Trophoblast cell (in vitro differentiated cells and primary cell): Measurements from ENCODE around the gene SNUPN.

Experiments
- DNase-seq, 2 donors: peaks; one replicate each; pipeline ENCODE4 v3.0.0-alpha.2; 2016
- H2AFZ ChIP-seq: 2 replicates; pipeline ENCODE4 v1.6.1; 2013; ENCODE audit warnings: low read length, moderate library complexity, mild to moderate bottlenecking; ENCODE audit not compliant: insufficient read depth, poor library complexity
- H2AK5ac ChIP-seq: 2 replicates; pipeline ENCODE4 v1.6.1; 2013; ENCODE audit warnings: mild to moderate bottlenecking, low read length
- H2BK120ac ChIP-seq: 2 replicates; pipeline ENCODE4 v1.6.1; 2013; ENCODE audit warnings: low read length, mild to moderate bottlenecking, moderate library complexity; ENCODE audit not compliant: insufficient read depth, poor library complexity
- H2BK12ac ChIP-seq: 2 replicates; pipeline ENCODE4 v1.6.1; 2013; ENCODE audit warnings: mild to moderate bottlenecking, low read length, moderate library complexity
- H2BK5ac ChIP-seq: 2 replicates; pipeline ENCODE4 v1.6.1; 2013; ENCODE audit warnings: low read length, low read depth, moderate library complexity, mild to moderate bottlenecking; ENCODE audit not compliant: poor library complexity
- H3K14ac ChIP-seq: 2 replicates; pipeline ENCODE4 v1.6.1; 2013; ENCODE audit warnings: mild to moderate bottlenecking, low read length
- H3K18ac ChIP-seq: 2 replicates; pipeline ENCODE4 v1.6.1; 2013; ENCODE audit warnings: mild to moderate bottlenecking, low read length
- H3K23ac ChIP-seq: 2 replicates; pipeline ENCODE4 v1.6.1; 2013; ENCODE audit warnings: low read length
- H3K27ac ChIP-seq: 2 replicates; pipeline ENCODE4 v1.5.1; 2013; ENCODE audit warnings: low read depth, mild to moderate bottlenecking, inconsistent platforms, low read length, moderate library complexity
- H3K27me3 ChIP-seq: 2 replicates; pipeline ENCODE4 v1.6.1; 2013; ENCODE audit warnings: inconsistent platforms, mild to moderate bottlenecking, low read length, moderate library complexity; ENCODE audit not compliant: insufficient read depth
- H3K36me3 ChIP-seq, 2 experiments: 1 replicate in 1 of 2; 2 replicates in 1 of 2; pipeline ENCODE4 v1.6.1; 2013; ENCODE audit warnings: low read length in 2 of 2, mild to moderate bottlenecking in 2 of 2, moderate library complexity in 1 of 2; ENCODE audit not compliant: insufficient read depth in 2 of 2, control insufficient read depth in 1 of 2
- H3K4ac ChIP-seq: 2 replicates; pipeline ENCODE4 v1.6.1; 2013; ENCODE audit warnings: low read depth, mild to moderate bottlenecking, low read length, moderate library complexity
- H3K4me1 ChIP-seq, 2 experiments: 1 replicate in 1 of 2; 2 replicates in 1 of 2; pipeline ENCODE4 v1.6.1; 2013; ENCODE audit warnings: low read length in 2 of 2, mild to moderate bottlenecking in 2 of 2, moderate library complexity in 1 of 2; ENCODE audit not compliant: insufficient read depth in 2 of 2, control insufficient read depth in 1 of 2
- H3K4me2 ChIP-seq: 2 replicates; pipeline ENCODE4 v1.6.1; 2013; ENCODE audit warnings: inconsistent platforms, mild to moderate bottlenecking, low read length, moderate library complexity
- H3K4me3 ChIP-seq: 2 replicates; pipeline ENCODE4 v1.5.1; 2013; ENCODE audit warnings: mild to moderate bottlenecking, low read depth, low read length, inconsistent platforms
- H3K79me1 ChIP-seq: one replicate; pipeline ENCODE4 v1.6.1; 2013; ENCODE audit warnings: low read length
- H3K79me2 ChIP-seq: 2 replicates; pipeline ENCODE4 v1.6.1; 2013; ENCODE audit warnings: low read length, mild to moderate bottlenecking; ENCODE audit not compliant: control insufficient read depth, insufficient read depth, poor library complexity
- H3K9ac ChIP-seq: 2 replicates; pipeline ENCODE4 v1.6.1; 2013; ENCODE audit warnings: mild to moderate bottlenecking, low read length
- H3K9me3 ChIP-seq: 2 replicates; pipeline ENCODE4 v1.6.1; 2013; ENCODE audit warnings: low read depth, mild to moderate bottlenecking, control low read depth, inconsistent platforms, low read length; ENCODE audit not compliant: insufficient read depth
- H4K12ac ChIP-seq: 2 replicates; pipeline ENCODE4 v1.6.1; 2013; ENCODE audit warnings: low read depth, mild to moderate bottlenecking, low read length, moderate library complexity
- H4K8ac ChIP-seq: 2 replicates; pipeline ENCODE4 v1.6.1; 2013; ENCODE audit warnings: low read depth, mild to moderate bottlenecking, low read length, moderate library complexity
- H4K91ac ChIP-seq: one replicate; pipeline ENCODE4 v1.6.1; 2013; ENCODE audit warnings: low read depth, mild to moderate bottlenecking, low read length, moderate library complexity
- WGBS: extraction: QIAGEN DNeasy Blood & Tissue Kit; methylation state at CpG from one replicate; pipeline ENCODE4 v1.1.7; 2013; ENCODE audit warnings: missing lambda C conversion rate; ENCODE audit not compliant: insufficient read length, insufficient coverage; ENCODE audit errors: extremely low coverage; 5-methylcytosine and 5-hydroxymethylcytosine counted together

The SNUPN gene

GRCh38 chr15:75631935-75632334 lies 6.4 kb upstream of the SNUPN start:
- Histone ChIP-seq H2AK5ac (no peak overlapping the region), H2BK5ac (no peak overlapping the region), H4K12ac (no peak overlapping the region), H3K4ac (no peak overlapping the region), H3K14ac (no peak overlapping the region), H2BK12ac (no peak overlapping the region), H3K4me2 (no peak overlapping the region), H3K79me1 (no peaks in the 10 kb centered on the region), H3K4me3 (no peak overlapping the region), H3K27me3 (no peaks in the 10 kb centered on the region), H4K8ac (no peak overlapping the region), H3K27ac (no peak overlapping the region), H3K9me3 (no peaks in the 10 kb centered on the region), H3K18ac (no peak overlapping the region), H4K91ac (no peak overlapping the region), H3K36me3 (no peaks in the 10 kb centered on the region), H3K23ac (no peak overlapping the region), H2AFZ (no peak overlapping the region), H2BK120ac (no peak overlapping the region), H3K9ac (no peak overlapping the region), H3K4me1 (peaks cover 3 to 5% of the 10 kb centered on the region in 2 experiments), H3K79me2 (no peaks in the 10 kb centered on the region)
- DNase-seq: no peak

DNA sequence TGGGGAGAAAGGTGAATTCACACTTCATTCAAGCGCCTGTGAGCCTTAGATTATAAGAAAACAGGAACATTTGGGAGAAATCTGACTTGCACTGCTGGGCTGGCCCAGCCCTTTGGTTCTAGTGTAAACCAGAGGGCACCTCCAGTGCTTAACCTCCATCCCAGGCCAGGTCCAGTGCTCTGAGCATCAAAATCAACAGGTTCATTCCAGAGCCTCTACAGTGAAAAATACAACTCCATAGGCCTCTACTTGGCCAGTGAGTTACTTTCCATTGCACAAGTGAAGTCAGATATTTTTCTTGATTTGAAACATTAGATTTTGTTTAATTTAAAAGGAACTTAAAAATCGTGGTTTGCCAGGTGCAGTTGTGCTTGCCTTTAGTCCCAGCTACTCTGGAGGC lies 3.0 kb downstream of the SNUPN start:
- no peak overlapping the region for H3K18ac ChIP-seq
- H3K4me3 ChIP-seq: no peak overlapping the region
- no peaks in the 10 kb centered on the region for H3K27me3 ChIP-seq
- no peak overlapping the region for H4K12ac ChIP-seq
- no peak overlapping the region for H2AK5ac ChIP-seq
- H3K14ac ChIP-seq: no peak overlapping the region
- H3K79me2 ChIP-seq: peaks cover 3% of the 10 kb centered on the region
- H2BK5ac ChIP-seq: no peak overlapping the region
- peaks cover 4 to 5% of the 10 kb centered on the region in 2 experiments for H3K4me1 ChIP-seq
- H3K4me2 ChIP-seq: no peak overlapping the region
- peaks cover 3 to 5% of the 10 kb centered on the region in 2 experiments for H3K36me3 ChIP-seq
- H3K9ac ChIP-seq: no peak overlapping the region
- no peak overlapping the region for H4K91ac ChIP-seq
- no peak overlapping the region for H4K8ac ChIP-seq
- DNase-seq: no peak
- no peak overlapping the region for H2BK12ac ChIP-seq
- no peak overlapping the region for H2BK120ac ChIP-seq
- peaks cover 10% of the 10 kb centered on the region for H3K79me1 ChIP-seq
- no peak overlapping the region for H3K27ac ChIP-seq
- H3K9me3 ChIP-seq: no peaks in the 10 kb centered on the region
- no CpG with 5 or more reads among the region's 2 CpGs for WGBS
- H3K23ac ChIP-seq: no peak overlapping the region
- H2AFZ ChIP-seq: no peak overlapping the region
- H3K4ac ChIP-seq: no peak overlapping the region

DNA sequence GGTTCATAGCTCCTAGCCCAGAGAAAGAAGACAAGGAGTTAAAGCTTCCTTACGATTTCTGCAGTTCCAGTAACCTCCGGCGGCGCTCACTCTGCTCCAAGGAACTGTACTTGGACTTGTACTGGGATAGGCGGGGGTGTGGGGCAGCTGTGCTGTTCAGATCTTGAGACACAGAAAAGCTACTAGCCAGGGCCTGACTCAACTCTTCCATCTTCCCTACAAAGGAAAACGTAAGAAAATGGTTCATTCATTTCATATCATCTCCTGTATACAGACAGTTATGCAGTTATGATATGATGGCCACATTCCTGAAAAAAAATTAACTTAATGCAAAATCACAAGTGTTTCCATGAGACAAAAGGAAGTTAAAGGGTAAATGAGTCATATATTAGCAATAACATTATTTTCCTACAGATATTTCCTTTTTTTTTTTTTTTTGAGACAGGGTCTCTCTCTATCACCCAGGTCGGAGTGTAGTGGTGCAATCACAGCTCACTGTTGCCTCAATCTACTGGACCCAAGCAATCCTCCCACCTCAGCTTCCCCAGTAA lies 4.6 kb downstream of the SNUPN start:
- Histone ChIP-seq H4K12ac (no peak overlapping the region), H3K27me3 (no peaks in the 10 kb centered on the region), H3K79me2 (peaks cover 3% of the 10 kb centered on the region), H3K23ac (no peak overlapping the region), H3K4me3 (no peak overlapping the region), H2AK5ac (no peak overlapping the region), H3K4ac (no peak overlapping the region), H4K8ac (no peak overlapping the region), H3K79me1 (peaks cover 7% of the 10 kb centered on the region), H3K27ac (no peak overlapping the region), H2BK5ac (no peak overlapping the region), H2AFZ (no peak overlapping the region), H2BK12ac (no peak overlapping the region), H3K18ac (no peak overlapping the region), H4K91ac (no peak overlapping the region), H3K36me3 (peaks cover 10 to 17% of the 10 kb centered on the region in 2 experiments), H3K4me2 (no peak overlapping the region), H3K4me1 (no peaks in the 10 kb centered on the region), H3K9ac (no peak overlapping the region), H3K9me3 (no peaks in the 10 kb centered on the region), H2BK120ac (no peak overlapping the region), H3K14ac (no peak overlapping the region)
- WGBS: no CpG with 5 or more reads among the region's 7 CpGs
- peak in 1 of 2 donors; percentile 14 for DNase-seq

GRCh38 chr15:75620058-75620820 lies 5.3 kb downstream of the SNUPN start:
- Histone ChIP-seq H2BK5ac (no peak overlapping the region), H3K18ac (no peak overlapping the region), H2AFZ (no peak overlapping the region), H3K27ac (no peak overlapping the region), H3K4me1 (no peaks in the 10 kb centered on the region), H4K12ac (no peak overlapping the region), H3K4ac (no peak overlapping the region), H3K79me1 (peaks cover 2% of the 10 kb centered on the region), H3K23ac (no peak overlapping the region), H3K14ac (no peak overlapping the region), H3K9ac (no peak overlapping the region), H4K8ac (no peak overlapping the region), H2BK12ac (no peak overlapping the region), H3K4me2 (no peak overlapping the region), H3K79me2 (peaks cover 1% of the 10 kb centered on the region), H2BK120ac (no peak overlapping the region), H3K9me3 (no peaks in the 10 kb centered on the region), H4K91ac (no peak overlapping the region), H3K4me3 (no peak overlapping the region), H2AK5ac (no peak overlapping the region), H3K27me3 (no peaks in the 10 kb centered on the region), H3K36me3 (peaks cover 11 to 17% of the 10 kb centered on the region in 2 experiments)
- DNase-seq: no peak
- WGBS: no CpG with 5 or more reads among the region's 4 CpGs
